Upper lobe of right lung (tissue), 1 donor: ENCODE measurements around the gene PLXNB1. TPM values are rescaled to one million over a fixed set of nuclear protein-coding genes. Genes with fewer than 3 reads are reported as not detected.
"Not testable (repeated sequence)": the region's sequence is repeated elsewhere in the genome, so short reads cannot be mapped to it uniquely, and the experiment has no call there.

Experiments
- ATAC-seq: fragments of 200-7000 bp; cut with Tn5 transposase; one replicate; pipeline ENCODE4 v1.9.1; 2020; ENCODE audit warnings: mild to moderate bottlenecking, moderate library complexity
- DNase-seq: peaks from one replicate; pipeline ENCODE4 v3.0.0-alpha.2; 2020
- H3K27ac ChIP-seq: fragments of 200-600 bp; one replicate; pipeline ENCODE4 v1.8.0; 2022
- H3K27me3 ChIP-seq: fragments of 200-600 bp; one replicate; pipeline ENCODE4 v1.8.0; 2022; ENCODE audit warnings: mild to moderate bottlenecking
- H3K36me3 ChIP-seq: fragments of 200-600 bp; one replicate; pipeline ENCODE4 v1.8.0; 2022
- H3K4me1 ChIP-seq: fragments of 200-600 bp; one replicate; pipeline ENCODE4 v1.8.0; 2022
- H3K4me3 ChIP-seq: fragments of 200-600 bp; one replicate; pipeline ENCODE4 v1.8.0; 2022; ENCODE audit warnings: mild to moderate bottlenecking
- H3K9me3 ChIP-seq: fragments of 200-600 bp; one replicate; pipeline ENCODE4 v1.8.0; 2022
- CTCF ChIP-seq: fragments of 200-600 bp; IDR thresholded peaks from one replicate; pipeline ENCODE4 v1.8.0; 2022; ENCODE audit warnings: antibody characterized with exemption
- intact Hi-C: fragments of 100-400 bp; cut with DNase I; formaldehyde crosslinking; loops from one replicate; pipeline ENCODE4 v1.11.0; 2022
- total RNA-seq: library from RNA; stranded (reverse); fragmentation: NEBNext Ultra II Directional; extraction: Animal tissue kit (Norgen Biotek cat#: 25700); gene quantifications from one replicate; pipeline ENCODE4 v1.2.1, GENCODE V29; 2021
- donor health status: DM: no; HTN: yes; CAD: no; lungs with severe emphysema.

Gene PLXNB1
- total RNA-seq, 1 donor from 2014 or later: 103 TPM

GRCh38 chr3:48403533-48404439, 26.1 kb downstream of the PLXNB1 start:
- intact Hi-C loops: loop anchor here (5.0 kb wide), 1 partner anchor 34 kb away; no protein-coding TSS in a partner anchor
- no peaks in the 10 kb centered on the region for H3K27me3 ChIP-seq
- no peaks in the 10 kb centered on the region for H3K9me3 ChIP-seq
- H3K4me3 ChIP-seq: no peak overlapping the region
- no peak for ATAC-seq
- no peak for DNase-seq
- H3K27ac ChIP-seq: no peak overlapping the region
- no peak for TF ChIP-seq CTCF
- peaks cover 14% of the 10 kb centered on the region for H3K4me1 ChIP-seq
- H3K36me3 ChIP-seq: peaks cover 23% of the 10 kb centered on the region

- DNase-seq: no peak
- intact Hi-C loops: loop anchor here (5.0 kb wide), 1 partner anchor 34 kb away; no protein-coding TSS in a partner anchor
- ATAC-seq: no peak
- peaks cover 14% of the 10 kb centered on the region for H3K4me1 ChIP-seq
- H3K36me3 ChIP-seq: peaks cover 15% of the 10 kb centered on the region
- TF ChIP-seq CTCF: no peak
- H3K9me3 ChIP-seq: no peaks in the 10 kb centered on the region
- H3K27ac ChIP-seq: peak overlapping the region; percentile 58
- no peak overlapping the region for H3K4me3 ChIP-seq
- no peaks in the 10 kb centered on the region for H3K27me3 ChIP-seq
Measured at GRCh38 chr3:48402907-48403306, 27.0 kb downstream of the PLXNB1 start.

GRCh38 chr3:48402281-48402732, 27.6 kb downstream of the PLXNB1 start:
- no peak overlapping the region for H3K4me3 ChIP-seq
- intact Hi-C loops: loop anchor here (5.0 kb wide), 1 partner anchor 35 kb away; no protein-coding TSS in a partner anchor
- peaks cover 14% of the 10 kb centered on the region for H3K4me1 ChIP-seq
- H3K27ac ChIP-seq: peak overlapping the region; percentile 58
- H3K9me3 ChIP-seq: no peaks in the 10 kb centered on the region
- no peaks in the 10 kb centered on the region for H3K27me3 ChIP-seq
- TF ChIP-seq CTCF: no peak
- peaks cover 10% of the 10 kb centered on the region for H3K36me3 ChIP-seq
- ATAC-seq (peak; percentile 11), DNase-seq (peak; percentile 65)

GRCh38 chr3:48401434-48401901, 28.4 kb downstream of the PLXNB1 start:
- H3K4me3 ChIP-seq, H3K36me3 ChIP-seq, H3K9me3 ChIP-seq, DNase-seq, ATAC-seq, H3K27me3 ChIP-seq: not testable (repeated sequence)
- Histone ChIP-seq H3K4me1 (peaks cover 14% of the 10 kb centered on the region), H3K27ac (peak overlapping the region; percentile 63)
- intact Hi-C loops: loop anchor here (5.0 kb wide), 1 partner anchor 36 kb away; no protein-coding TSS in a partner anchor

GRCh38 chr3:48400824-48401433, 29.0 kb downstream of the PLXNB1 start:
- intact Hi-C loops: loop anchor here (5.0 kb wide), 1 partner anchor 36 kb away; no protein-coding TSS in a partner anchor

More at GRCh38 chr3:48400824-48401433, 29.0 kb downstream of the PLXNB1 start:
- Histone ChIP-seq H3K4me1 (peaks cover 14% of the 10 kb centered on the region), H3K9me3 (no peaks in the 10 kb centered on the region), H3K36me3 (no peaks in the 10 kb centered on the region), H3K27me3 (no peaks in the 10 kb centered on the region), H3K4me3 (no peak overlapping the region), H3K27ac (no peak overlapping the region)
- peak; percentile 92 for TF ChIP-seq CTCF
- no peak for DNase-seq
- peak; percentile 80 for ATAC-seq
